ENCODE results near the gene LRMDA. TPM values are rescaled to one million over a fixed set of nuclear protein-coding genes. Genes with fewer than 3 reads are reported as not detected.

Gene LRMDA
- total RNA-seq, 1 donor from 2014 or later: not detected

- intact Hi-C loops (cut with micrococcal nuclease): no loop called here
- Mint-ChIP-seq H3K27ac (no peak overlapping the region), H3K4me1 (no peaks in the 10 kb centered on the region), H3K36me3 (ENCODE audit: low read depth) (no peaks in the 10 kb centered on the region), H3K27me3 (peaks cover 14% of the 10 kb centered on the region), H3K4me3 (no peak overlapping the region), H3K9me3 (no peaks in the 10 kb centered on the region)
- ATAC-seq (ENCODE audit: low read depth) (no peak), DNase-seq (no peak)
- TF ChIP-seq, protein P1, sequence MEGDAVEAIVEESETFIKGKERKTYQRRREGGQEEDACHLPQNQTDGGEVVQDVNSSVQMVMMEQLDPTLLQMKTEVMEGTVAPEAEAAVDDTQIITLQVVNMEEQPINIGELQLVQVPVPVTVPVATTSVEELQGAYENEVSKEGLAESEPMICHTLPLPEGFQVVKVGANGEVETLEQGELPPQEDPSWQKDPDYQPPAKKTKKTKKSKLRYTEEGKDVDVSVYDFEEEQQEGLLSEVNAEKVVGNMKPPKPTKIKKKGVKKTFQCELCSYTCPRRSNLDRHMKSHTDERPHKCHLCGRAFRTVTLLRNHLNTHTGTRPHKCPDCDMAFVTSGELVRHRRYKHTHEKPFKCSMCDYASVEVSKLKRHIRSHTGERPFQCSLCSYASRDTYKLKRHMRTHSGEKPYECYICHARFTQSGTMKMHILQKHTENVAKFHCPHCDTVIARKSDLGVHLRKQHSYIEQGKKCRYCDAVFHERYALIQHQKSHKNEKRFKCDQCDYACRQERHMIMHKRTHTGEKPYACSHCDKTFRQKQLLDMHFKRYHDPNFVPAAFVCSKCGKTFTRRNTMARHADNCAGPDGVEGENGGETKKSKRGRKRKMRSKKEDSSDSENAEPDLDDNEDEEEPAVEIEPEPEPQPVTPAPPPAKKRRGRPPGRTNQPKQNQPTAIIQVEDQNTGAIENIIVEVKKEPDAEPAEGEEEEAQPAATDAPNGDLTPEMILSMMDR (IDR thresholded peaks at IDR 0.05): no peak
- POLR2A ChIA-PET: no interaction called here
- CTCF ChIA-PET: no interaction called here
Observed at GRCh38 chr10:75705426-75705825, 274.0 kb downstream of the LRMDA start.

GRCh38 chr10:75707080-75707840 is 275.8 kb downstream of the LRMDA start:
- H3K4me3 Mint-ChIP-seq: no peak overlapping the region
- H3K4me1 Mint-ChIP-seq: no peaks in the 10 kb centered on the region

DNA sequence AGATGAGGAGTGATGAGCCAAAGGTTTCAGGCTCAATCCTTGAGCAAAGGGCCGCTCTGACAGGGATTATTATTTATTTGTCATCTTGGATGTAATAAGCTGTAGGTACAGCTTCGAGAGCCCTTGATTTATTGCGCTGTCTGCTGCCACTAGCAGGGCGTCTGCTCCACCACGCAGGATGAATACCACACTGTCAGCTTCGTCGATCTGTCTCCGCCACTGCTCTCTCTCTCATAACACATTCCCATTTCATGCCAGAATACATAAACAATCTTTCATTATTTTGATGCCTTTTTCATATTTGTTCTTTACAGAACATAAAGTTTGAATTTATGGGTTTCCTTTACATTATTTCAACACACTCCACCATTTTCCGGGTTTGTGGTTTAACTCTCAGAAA is 276.6 kb downstream of the LRMDA start:
- Mint-ChIP-seq H3K27me3 (peaks cover 23% of the 10 kb centered on the region), H3K36me3 (ENCODE audit: low read depth) (no peaks in the 10 kb centered on the region)
- POLR2A ChIA-PET: no interaction called here

More at GRCh38 chr10:75707080-75707840, 275.8 kb downstream of the LRMDA start:
- DNase-seq: no peak
- no peaks in the 10 kb centered on the region for H3K9me3 Mint-ChIP-seq
- peaks cover 19% of the 10 kb centered on the region for H3K27me3 Mint-ChIP-seq
- ChIA-PET POLR2A (no interaction called here), CTCF (no interaction called here)
- H3K27ac Mint-ChIP-seq: no peak overlapping the region
- H3K36me3 Mint-ChIP-seq (ENCODE audit: low read depth): no peaks in the 10 kb centered on the region
- no peak for ATAC-seq (ENCODE audit: low read depth)
- TF ChIP-seq, protein P1 (IDR thresholded peaks at IDR 0.05): no peak
- intact Hi-C loops (cut with micrococcal nuclease): no loop called here

GRCh38 chr10:75709245-75709644 is 277.8 kb downstream of the LRMDA start:
- no peak for ATAC-seq (ENCODE audit: low read depth)
- no peaks in the 10 kb centered on the region for H3K9me3 Mint-ChIP-seq
- no peak overlapping the region for H3K27ac Mint-ChIP-seq
- no peak overlapping the region for H3K4me3 Mint-ChIP-seq
- ChIA-PET CTCF (no interaction called here), POLR2A (no interaction called here)
- no peak for DNase-seq
- H3K4me1 Mint-ChIP-seq: no peaks in the 10 kb centered on the region
- TF ChIP-seq, protein P1 (IDR thresholded peaks at IDR 0.05): no peak
- intact Hi-C loops (cut with micrococcal nuclease): no loop called here
- peaks cover 25% of the 10 kb centered on the region for H3K27me3 Mint-ChIP-seq
- H3K36me3 Mint-ChIP-seq (ENCODE audit: low read depth): no peaks in the 10 kb centered on the region

More for the DNA sequence above, 276.6 kb downstream of the LRMDA start:
- CTCF ChIA-PET: no interaction called here
- no peaks in the 10 kb centered on the region for H3K4me1 Mint-ChIP-seq
- no peaks in the 10 kb centered on the region for H3K9me3 Mint-ChIP-seq
- ATAC-seq (ENCODE audit: low read depth): no peak
- DNase-seq: no peak
- H3K4me3 Mint-ChIP-seq: no peak overlapping the region
- intact Hi-C loops (cut with micrococcal nuclease): no loop called here
- TF ChIP-seq, protein P1 (IDR thresholded peaks at IDR 0.05): no peak
- no peak overlapping the region for H3K27ac Mint-ChIP-seq

GRCh38 chr10:75709811-75710210 is 278.4 kb downstream of the LRMDA start:
- intact Hi-C loops (cut with micrococcal nuclease): no loop called here
- no peaks in the 10 kb centered on the region for H3K9me3 Mint-ChIP-seq

More at GRCh38 chr10:75709811-75710210, 278.4 kb downstream of the LRMDA start:
- H3K4me1 Mint-ChIP-seq: no peaks in the 10 kb centered on the region
- H3K27me3 Mint-ChIP-seq: peaks cover 25% of the 10 kb centered on the region
- DNase-seq (no peak), ATAC-seq (ENCODE audit: low read depth) (no peak)
- no peak overlapping the region for H3K4me3 Mint-ChIP-seq
- H3K36me3 Mint-ChIP-seq (ENCODE audit: low read depth): no peaks in the 10 kb centered on the region
- no peak overlapping the region for H3K27ac Mint-ChIP-seq
- CTCF ChIA-PET: no interaction called here
- TF ChIP-seq, protein P1 (IDR thresholded peaks at IDR 0.05): no peak
- POLR2A ChIA-PET: no interaction called here

Measured in activated B cell treated with CpG ODN at 0.5 μM for 24 hours (primary cell).